Skeletal muscle satellite cell (primary cell): ENCODE measurements around the gene FAR2. TPM values are rescaled to one million over a fixed set of nuclear protein-coding genes. Genes with fewer than 3 reads are reported as not detected.

Experiments
- H3K27me3 ChIP-seq: 2 replicates; pipeline ENCODE4 v1.7.0; 2013; ENCODE audit warnings: low read length; ENCODE audit not compliant: control insufficient read depth, insufficient read depth
- H3K36me3 ChIP-seq: 2 replicates; pipeline ENCODE4 v1.7.0; 2013; ENCODE audit warnings: mild to moderate bottlenecking, control low read depth, low read length; ENCODE audit not compliant: insufficient read depth
- H3K4me1 ChIP-seq: 2 replicates; pipeline ENCODE4 v1.7.0; 2013; ENCODE audit warnings: low read length; ENCODE audit not compliant: control insufficient read depth, insufficient read depth
- H3K4me2 ChIP-seq: 2 replicates; pipeline ENCODE4 v1.7.0; 2013; ENCODE audit warnings: mild to moderate bottlenecking, low read length
- H3K4me3 ChIP-seq: 2 replicates; pipeline ENCODE4 v1.7.0; 2013; ENCODE audit warnings: low read length
- H3K9ac ChIP-seq: 2 replicates; pipeline ENCODE4 v1.7.0; 2013; ENCODE audit warnings: mild to moderate bottlenecking, low read depth, low read length, moderate library complexity
- H3K9me3 ChIP-seq: replicated peaks from 2 replicates; pipeline ENCODE4 v1.7.0; 2013; ENCODE audit warnings: mild to moderate bottlenecking, control low read depth, low read length
- total RNA-seq: library from RNA; depleted of rRNA; stranded (reverse); fragments of >200 nt; gene quantifications from 2 replicates; pipeline ENCODE4 v1.2.3, GENCODE V29; 2012; rRNA removed

The FAR2 gene
- 16.6 and 19.5 TPM in 2 replicates for total RNA-seq

GRCh38 chr12:29148911-29149690 lies at the start of gene FAR2:
TSS of gene FAR2 (plus strand) at chr12:29149278. CDS start at chr12:29270450, 121,172 bp downstream.
- Histone ChIP-seq H3K9me3 (no peaks in the 10 kb centered on the region), H3K27me3 (no peaks in the 10 kb centered on the region), H3K4me1 (peaks cover 6% of the 10 kb centered on the region), H3K9ac (peak within 1 kb of the TSS; percentile 92), H3K36me3 (no peaks in the 10 kb centered on the region), H3K4me3 (peak within 1 kb of the TSS; percentile 97), H3K4me2 (peak within 1 kb of the TSS; percentile 91)

DNA sequence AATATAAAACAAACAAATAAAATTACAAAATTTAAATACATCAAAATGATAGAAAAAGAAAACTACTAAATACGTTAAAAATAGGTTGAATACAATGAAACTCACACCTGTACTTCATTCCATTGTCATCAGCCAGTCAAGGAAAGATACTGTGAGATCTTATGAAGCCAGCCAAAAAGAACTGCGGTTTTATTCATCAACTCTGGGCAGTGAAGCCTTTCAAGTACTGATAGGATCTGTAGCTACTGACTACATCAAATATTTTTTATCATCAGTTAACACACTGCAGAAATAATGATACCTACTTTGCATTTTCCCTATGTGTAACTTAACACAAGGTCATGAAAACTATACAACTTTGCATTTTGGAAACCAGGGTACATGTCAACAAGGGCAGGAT lies 46.3 kb upstream of the FAR2 start:
- H3K27me3 ChIP-seq, result no peaks in the 10 kb centered on the region
- no peaks in the 10 kb centered on the region for H3K4me1 ChIP-seq
- H3K9me3 ChIP-seq, result peaks cover 2% of the 10 kb centered on the region
- no peak overlapping the region for H3K4me2 ChIP-seq
- H3K9ac ChIP-seq, result no peak overlapping the region
- H3K36me3 ChIP-seq, result no peaks in the 10 kb centered on the region
- H3K4me3 ChIP-seq, result no peak overlapping the region

DNA sequence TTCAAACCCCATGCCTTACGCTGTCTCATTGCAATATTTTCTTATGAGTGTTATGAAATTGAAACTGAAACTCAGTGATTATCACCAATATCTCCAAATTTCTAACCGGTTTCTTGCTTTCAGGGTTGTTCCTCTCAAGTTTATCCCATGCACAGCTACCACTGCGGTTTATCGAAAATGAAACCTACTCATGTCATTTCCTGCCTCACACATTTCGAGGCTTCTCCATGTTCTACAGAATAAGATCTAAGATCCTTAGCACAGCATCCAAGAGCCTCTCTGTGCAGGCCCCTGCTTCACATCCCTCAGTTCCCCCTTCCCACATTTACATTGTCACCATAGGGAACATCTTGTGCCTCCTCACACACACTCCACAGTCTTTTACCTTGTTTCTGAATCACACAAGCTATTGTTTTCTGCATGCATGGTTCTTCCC lies 45.5 kb upstream of the FAR2 start:
- peaks cover under 1% of the 10 kb centered on the region for H3K9me3 ChIP-seq
- no peaks in the 10 kb centered on the region for H3K4me1 ChIP-seq
- H3K27me3 ChIP-seq, result no peaks in the 10 kb centered on the region
- H3K9ac ChIP-seq, result no peak overlapping the region
- no peaks in the 10 kb centered on the region for H3K36me3 ChIP-seq
- no peak overlapping the region for H3K4me3 ChIP-seq
- no peak overlapping the region for H3K4me2 ChIP-seq

- no peaks in the 10 kb centered on the region for H3K4me1 ChIP-seq
- H3K9me3 ChIP-seq, result no peaks in the 10 kb centered on the region
- H3K4me3 ChIP-seq, result no peak overlapping the region
- no peaks in the 10 kb centered on the region for H3K27me3 ChIP-seq
- H3K36me3 ChIP-seq, result no peaks in the 10 kb centered on the region
- H3K4me2 ChIP-seq, result no peak overlapping the region
- no peak overlapping the region for H3K9ac ChIP-seq
These were observed 44.6 kb upstream of the FAR2 start for GRCh38 chr12:29104516-29104915.

DNA sequence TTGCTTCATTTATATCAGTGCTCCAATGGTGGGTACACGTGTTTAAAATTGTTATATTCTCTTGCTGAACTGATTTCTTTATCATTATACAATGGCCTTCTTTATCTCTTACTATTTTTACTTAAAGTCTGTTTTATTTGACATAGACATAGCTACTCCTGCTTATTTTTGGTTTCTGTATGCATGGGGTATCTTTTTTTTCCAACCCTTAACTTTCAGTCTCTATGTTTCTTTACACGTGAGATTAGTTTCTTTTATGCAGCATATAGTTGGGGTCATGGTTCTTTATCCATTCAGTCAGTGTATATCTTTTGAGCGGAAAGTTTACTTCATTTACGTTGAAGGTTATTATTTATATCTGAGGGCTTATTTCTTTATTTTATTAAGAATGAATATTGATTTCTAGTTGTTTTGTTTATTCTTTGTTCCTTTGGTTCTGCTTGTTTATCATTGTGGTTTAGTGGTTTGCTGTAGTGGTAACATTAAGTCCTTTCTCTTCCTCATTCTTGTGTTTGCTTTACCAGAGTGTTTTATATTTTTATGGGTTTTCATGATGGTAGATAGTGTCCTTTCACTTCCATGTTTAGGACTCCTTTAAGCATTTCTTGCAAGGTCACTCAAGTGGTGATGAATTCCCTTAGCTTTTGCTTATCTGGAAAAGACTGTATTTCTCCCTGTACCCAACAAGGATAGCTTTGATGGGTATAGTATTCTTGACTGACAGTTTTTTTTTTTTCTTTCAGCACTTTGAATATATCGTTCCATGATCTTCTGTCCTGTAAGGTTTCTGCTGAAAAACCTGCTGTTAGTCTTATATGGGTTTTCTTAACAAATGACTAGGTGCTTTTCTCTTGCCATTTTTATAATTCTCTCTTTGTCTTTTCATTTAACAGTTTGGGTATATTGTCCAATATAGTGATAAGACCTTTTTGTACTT lies 38.3 kb upstream of the FAR2 start:
- no peak overlapping the region for H3K4me2 ChIP-seq
- no peak overlapping the region for H3K4me3 ChIP-seq
- no peak overlapping the region for H3K9ac ChIP-seq
- no peaks in the 10 kb centered on the region for H3K4me1 ChIP-seq
- H3K27me3 ChIP-seq, result no peaks in the 10 kb centered on the region
- H3K36me3 ChIP-seq, result no peaks in the 10 kb centered on the region
- peaks cover 7% of the 10 kb centered on the region for H3K9me3 ChIP-seq

DNA sequence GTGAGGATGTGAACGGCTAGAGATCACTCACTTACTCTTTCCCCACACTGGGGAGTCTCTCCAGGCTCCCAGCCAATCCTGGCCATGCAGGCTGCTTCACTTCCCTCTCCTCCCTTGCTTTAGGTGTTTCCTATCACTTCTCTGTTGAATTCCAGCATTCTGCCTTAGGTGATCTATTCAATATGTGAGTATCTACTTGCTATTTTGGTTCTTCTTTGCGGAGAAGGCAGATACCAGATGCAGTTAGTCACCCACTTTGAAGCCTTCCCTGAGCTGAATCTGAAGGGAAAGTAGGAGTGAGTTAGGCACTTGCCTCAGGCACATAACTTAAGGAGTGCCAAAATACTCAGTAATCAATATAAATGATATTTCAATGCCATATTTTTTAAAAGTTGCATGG lies 36.0 kb upstream of the FAR2 start:
- Histone ChIP-seq H3K4me3 (no peak overlapping the region), H3K27me3 (no peaks in the 10 kb centered on the region), H3K9ac (no peak overlapping the region), H3K4me2 (no peak overlapping the region), H3K36me3 (no peaks in the 10 kb centered on the region), H3K4me1 (no peaks in the 10 kb centered on the region), H3K9me3 (peaks cover 7% of the 10 kb centered on the region)

DNA sequence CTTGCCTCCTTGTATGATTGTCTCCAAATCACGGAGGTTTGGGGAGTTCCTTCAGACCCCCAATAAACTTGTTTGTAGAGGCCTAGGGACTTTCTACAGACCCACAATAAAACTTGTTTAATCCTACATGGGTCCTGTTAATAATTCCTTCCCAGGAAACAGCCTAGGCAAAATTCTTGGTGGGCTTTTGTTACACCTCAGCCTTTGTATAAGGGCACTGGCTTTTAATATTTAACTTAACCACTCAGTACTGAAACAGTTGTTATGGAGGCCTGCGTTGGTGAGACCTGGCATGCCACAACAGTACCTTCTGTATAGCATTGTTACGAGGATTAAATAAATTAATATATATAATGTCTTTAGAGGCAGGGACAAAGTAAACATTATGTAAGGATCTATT lies 32.7 kb upstream of the FAR2 start:
- Histone ChIP-seq H3K4me2 (no peak overlapping the region), H3K4me3 (no peak overlapping the region), H3K36me3 (no peaks in the 10 kb centered on the region), H3K27me3 (no peaks in the 10 kb centered on the region), H3K4me1 (no peaks in the 10 kb centered on the region), H3K9me3 (peaks cover under 1% of the 10 kb centered on the region), H3K9ac (no peak overlapping the region)

DNA sequence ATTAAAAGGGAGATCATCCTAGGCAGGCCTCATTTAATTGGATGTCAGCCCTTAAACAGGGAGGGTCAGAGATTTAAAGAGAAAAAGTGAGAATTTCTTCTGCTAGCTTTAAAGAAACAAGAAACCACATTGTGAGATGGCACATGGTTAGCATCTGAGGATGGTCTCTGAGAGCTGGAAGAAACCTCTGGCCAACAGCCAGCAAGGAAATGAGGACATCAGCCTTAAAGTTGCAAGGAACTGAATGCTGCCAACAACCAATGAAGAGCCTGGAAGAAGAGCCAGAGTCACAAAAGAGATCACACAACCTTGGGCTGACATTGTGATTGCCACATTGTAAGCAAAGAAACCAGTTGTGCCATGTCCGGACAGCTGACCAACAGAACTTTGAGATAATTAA lies 17.5 kb upstream of the FAR2 start:
- no peak overlapping the region for H3K4me3 ChIP-seq
- no peaks in the 10 kb centered on the region for H3K27me3 ChIP-seq
- H3K4me2 ChIP-seq, result no peak overlapping the region
- no peaks in the 10 kb centered on the region for H3K9me3 ChIP-seq
- H3K4me1 ChIP-seq, result peaks cover 6% of the 10 kb centered on the region
- no peaks in the 10 kb centered on the region for H3K36me3 ChIP-seq
- no peak overlapping the region for H3K9ac ChIP-seq

DNA sequence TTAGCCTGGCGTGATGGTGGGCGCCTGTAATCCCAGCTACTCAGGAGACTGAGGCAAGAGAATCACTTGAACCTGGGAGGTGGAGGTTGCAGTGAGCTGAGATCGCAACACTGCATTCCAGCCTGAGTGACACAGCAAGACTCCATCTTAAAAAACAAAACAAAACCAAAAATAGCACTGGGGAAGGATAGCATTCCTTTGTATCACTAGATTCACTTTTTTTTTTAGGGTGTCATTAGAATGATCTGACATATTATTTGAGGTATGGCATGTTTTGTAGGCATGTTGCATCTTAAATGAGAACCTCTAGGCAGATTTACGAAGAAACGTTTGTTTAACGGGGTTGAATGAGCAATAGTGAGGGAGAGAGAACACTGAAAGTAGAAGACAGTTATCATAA lies 16.8 kb upstream of the FAR2 start:
- H3K9ac ChIP-seq, result no peak overlapping the region
- no peak overlapping the region for H3K4me2 ChIP-seq
- no peaks in the 10 kb centered on the region for H3K27me3 ChIP-seq
- H3K4me1 ChIP-seq, result peaks cover 6% of the 10 kb centered on the region
- H3K4me3 ChIP-seq, result no peak overlapping the region
- no peaks in the 10 kb centered on the region for H3K36me3 ChIP-seq
- H3K9me3 ChIP-seq, result no peaks in the 10 kb centered on the region

GRCh38 chr12:29133181-29133580 lies 15.9 kb upstream of the FAR2 start:
- H3K4me1 ChIP-seq, result peaks cover 6% of the 10 kb centered on the region
- no peak overlapping the region for H3K4me3 ChIP-seq
- H3K9me3 ChIP-seq, result no peaks in the 10 kb centered on the region
- H3K36me3 ChIP-seq, result no peaks in the 10 kb centered on the region
- no peak overlapping the region for H3K4me2 ChIP-seq
- no peaks in the 10 kb centered on the region for H3K27me3 ChIP-seq
- H3K9ac ChIP-seq, result no peak overlapping the region

GRCh38 chr12:29133680-29134079 lies 15.4 kb upstream of the FAR2 start:
- Histone ChIP-seq H3K4me3 (no peak overlapping the region), H3K27me3 (no peaks in the 10 kb centered on the region)

More at GRCh38 chr12:29133680-29134079, 15.4 kb upstream of the FAR2 start:
- Histone ChIP-seq H3K4me1 (peaks cover 6% of the 10 kb centered on the region), H3K4me2 (no peak overlapping the region), H3K9ac (no peak overlapping the region), H3K36me3 (no peaks in the 10 kb centered on the region), H3K9me3 (no peaks in the 10 kb centered on the region)
